Adipocyte (in vitro differentiated cells): ENCODE data around the gene FCHO1.
"Not testable (repeated sequence)": the region's sequence is repeated elsewhere in the genome, so short reads cannot be mapped to it uniquely, and the experiment has no call there.

ENCODE experiments used
- DNase-seq: peaks from one replicate; pipeline ENCODE4 v3.0.0-alpha.2; 2015; ENCODE audit warnings: low read depth
- H3K27me3 ChIP-seq: replicated peaks from 2 replicates; pipeline ENCODE4 v1.7.0; 2013; ENCODE audit warnings: mild to moderate bottlenecking, low read length, moderate library complexity; ENCODE audit not compliant: control insufficient read depth, insufficient read depth
- H3K36me3 ChIP-seq: 2 replicates; pipeline ENCODE4 v1.7.0; 2013; ENCODE audit warnings: low read length, mild to moderate bottlenecking, moderate library complexity; ENCODE audit not compliant: control insufficient read depth, insufficient read depth, severe bottlenecking
- H3K4me1 ChIP-seq: 2 replicates; pipeline ENCODE4 v1.7.0; 2013; ENCODE audit warnings: mild to moderate bottlenecking, low read length, moderate library complexity; ENCODE audit not compliant: control insufficient read depth, insufficient read depth
- H3K4me3 ChIP-seq: 2 replicates; pipeline ENCODE4 v1.7.0; 2013; ENCODE audit warnings: mild to moderate bottlenecking, low read length, moderate library complexity
- H3K9ac ChIP-seq: 2 replicates; pipeline ENCODE4 v1.7.0; 2013; ENCODE audit warnings: mild to moderate bottlenecking, low read length, moderate library complexity
- H3K9me3 ChIP-seq: 2 replicates; pipeline ENCODE4 v1.7.0; 2013; ENCODE audit warnings: mild to moderate bottlenecking, low read length, moderate library complexity; ENCODE audit not compliant: control insufficient read depth

The FCHO1 gene

GRCh38 chr19:17767559-17767958, 16.3 kb downstream of the FCHO1 start:
- no peak overlapping the region for H3K9ac ChIP-seq
- DNase-seq = no peak
- H3K9me3 ChIP-seq = no peaks in the 10 kb centered on the region
- no peaks in the 10 kb centered on the region for H3K27me3 ChIP-seq
- H3K4me3 ChIP-seq = no peak overlapping the region
- H3K4me1 ChIP-seq = peaks cover 5% of the 10 kb centered on the region
- no peaks in the 10 kb centered on the region for H3K36me3 ChIP-seq

- Histone ChIP-seq H3K27me3 (no peaks in the 10 kb centered on the region), H3K36me3 (no peaks in the 10 kb centered on the region), H3K4me3 (no peak overlapping the region), H3K9me3 (no peaks in the 10 kb centered on the region), H3K4me1 (peaks cover 13% of the 10 kb centered on the region), H3K9ac (no peak overlapping the region)
- no peak for DNase-seq
These were observed 19.3 kb downstream of the FCHO1 start for GRCh38 chr19:17770613-17771012.

- peaks cover 22% of the 10 kb centered on the region for H3K4me1 ChIP-seq
- H3K36me3 ChIP-seq = no peaks in the 10 kb centered on the region
- no peaks in the 10 kb centered on the region for H3K27me3 ChIP-seq
- H3K9me3 ChIP-seq = no peaks in the 10 kb centered on the region
- no peak for DNase-seq
- H3K9ac ChIP-seq = no peak overlapping the region
- H3K4me3 ChIP-seq = no peak overlapping the region
These were observed 20.9 kb downstream of the FCHO1 start for GRCh38 chr19:17772172-17772571.

GRCh38 chr19:17775245-17775927, 24.1 kb downstream of the FCHO1 start:
- Histone ChIP-seq H3K4me1 (peaks cover 35% of the 10 kb centered on the region), H3K9me3 (no peaks in the 10 kb centered on the region), H3K4me3 (no peak overlapping the region), H3K36me3 (no peaks in the 10 kb centered on the region), H3K27me3 (no peaks in the 10 kb centered on the region), H3K9ac (peak overlapping the region; percentile 61)
- DNase-seq = peak; percentile 57

GRCh38 chr19:17775991-17776803, 24.9 kb downstream of the FCHO1 start:
- H3K9me3 ChIP-seq = no peaks in the 10 kb centered on the region
- H3K4me1 ChIP-seq = peaks cover 35% of the 10 kb centered on the region
- peak overlapping the region; percentile 75 for H3K9ac ChIP-seq
- H3K27me3 ChIP-seq = no peaks in the 10 kb centered on the region
- H3K4me3 ChIP-seq = peak overlapping the region; percentile 54
- no peak for DNase-seq
- no peaks in the 10 kb centered on the region for H3K36me3 ChIP-seq

GRCh38 chr19:17777840-17778239, 26.6 kb downstream of the FCHO1 start:
- not testable (repeated sequence) for H3K36me3 ChIP-seq, DNase-seq, H3K9me3 ChIP-seq, H3K4me3 ChIP-seq, H3K9ac ChIP-seq, H3K27me3 ChIP-seq
- H3K4me1 ChIP-seq = peaks cover 35% of the 10 kb centered on the region

- DNase-seq = peak; percentile 20
- no peaks in the 10 kb centered on the region for H3K9me3 ChIP-seq
- H3K4me3 ChIP-seq = peak overlapping the region; percentile 39
- no peaks in the 10 kb centered on the region for H3K27me3 ChIP-seq
- H3K36me3 ChIP-seq = no peaks in the 10 kb centered on the region
- peaks cover 35% of the 10 kb centered on the region for H3K4me1 ChIP-seq
- peak overlapping the region; percentile 18 for H3K9ac ChIP-seq
These were observed 27.1 kb downstream of the FCHO1 start for GRCh38 chr19:17778251-17778967.

GRCh38 chr19:17778968-17779929, 28.0 kb downstream of the FCHO1 start:
- H3K9ac ChIP-seq = peak overlapping the region; percentile 18
- H3K36me3 ChIP-seq = no peaks in the 10 kb centered on the region
- peaks cover 35% of the 10 kb centered on the region for H3K4me1 ChIP-seq
- peak overlapping the region; percentile 39 for H3K4me3 ChIP-seq
- H3K9me3 ChIP-seq = no peaks in the 10 kb centered on the region
- no peaks in the 10 kb centered on the region for H3K27me3 ChIP-seq
- DNase-seq = no peak

- DNase-seq = no peak
- Histone ChIP-seq H3K9ac (no peak overlapping the region), H3K27me3 (no peaks in the 10 kb centered on the region), H3K4me3 (no peak overlapping the region), H3K36me3 (no peaks in the 10 kb centered on the region), H3K9me3 (no peaks in the 10 kb centered on the region), H3K4me1 (peaks cover 26% of the 10 kb centered on the region)
These were observed 29.5 kb downstream of the FCHO1 start for GRCh38 chr19:17780781-17781180.

- H3K36me3 ChIP-seq, DNase-seq, H3K27me3 ChIP-seq, H3K4me3 ChIP-seq, H3K9me3 ChIP-seq, H3K4me1 ChIP-seq: not testable (repeated sequence)
- H3K9ac ChIP-seq = peak overlapping the region; percentile 10
These were observed 32.4 kb downstream of the FCHO1 start for GRCh38 chr19:17783721-17784120.
